Kidney epithelial cell (primary cell): ENCODE measurements around the gene TTC21B. TPM values are rescaled to one million over a fixed set of nuclear protein-coding genes. Genes with fewer than 3 reads are reported as not detected.

Source experiments
- DNase-seq: peaks from one replicate; pipeline ENCODE4 v3.0.0-alpha.2; 2010; ENCODE audit warnings: low read depth
- H3K27me3 ChIP-seq: 2 replicates; pipeline ENCODE4 v1.6.0; 2011; ENCODE audit warnings: low read length; ENCODE audit not compliant: control insufficient read depth, insufficient read depth
- H3K36me3 ChIP-seq: 2 replicates; pipeline ENCODE4 v1.5.1; 2011; ENCODE audit warnings: low read length; ENCODE audit not compliant: control insufficient read depth, insufficient read depth
- H3K4me3 ChIP-seq: 2 replicates; pipeline ENCODE4 v1.5.1; 2011; ENCODE audit warnings: low read depth, mild to moderate bottlenecking, control low read depth, low read length
- total RNA-seq: library from RNA; depleted of rRNA; stranded (reverse); fragments of >200 nt; gene quantifications from 2 replicates; pipeline ENCODE4 v1.2.3, GENCODE V29; 2015
- TF ChIP-seq, protein P1 (sequence below): IDR thresholded peaks from 2 replicates; pipeline ENCODE4 v1.5.1; 2011; ENCODE audit warnings: mild to moderate bottlenecking, moderate library complexity, low read length, control low read depth, inconsistent platforms; ENCODE audit not compliant: insufficient read depth, poor library complexity, severe bottlenecking

The TTC21B gene
- total RNA-seq, 1 donor from 2014 or later, result 10.8 TPM

DNA sequence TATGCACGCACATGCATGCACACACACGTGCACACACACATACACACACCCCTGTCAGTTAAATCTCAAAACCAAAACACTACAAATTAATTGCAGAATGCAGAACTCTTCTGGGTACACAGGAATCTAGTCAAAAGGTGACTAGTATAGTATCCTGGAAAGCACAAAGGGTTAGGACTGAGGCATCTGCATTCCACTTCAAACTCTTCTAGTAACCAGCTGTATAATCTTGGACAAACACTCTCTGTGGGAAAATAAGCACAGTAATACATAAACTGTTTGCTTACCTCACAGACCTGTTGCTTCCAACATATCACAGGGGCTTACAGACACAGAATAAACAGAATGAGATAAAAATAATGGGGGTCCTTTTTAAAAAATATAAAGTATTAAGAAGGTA lies 49.1 kb downstream of the TTC21B start:
- TF ChIP-seq, protein P1, sequence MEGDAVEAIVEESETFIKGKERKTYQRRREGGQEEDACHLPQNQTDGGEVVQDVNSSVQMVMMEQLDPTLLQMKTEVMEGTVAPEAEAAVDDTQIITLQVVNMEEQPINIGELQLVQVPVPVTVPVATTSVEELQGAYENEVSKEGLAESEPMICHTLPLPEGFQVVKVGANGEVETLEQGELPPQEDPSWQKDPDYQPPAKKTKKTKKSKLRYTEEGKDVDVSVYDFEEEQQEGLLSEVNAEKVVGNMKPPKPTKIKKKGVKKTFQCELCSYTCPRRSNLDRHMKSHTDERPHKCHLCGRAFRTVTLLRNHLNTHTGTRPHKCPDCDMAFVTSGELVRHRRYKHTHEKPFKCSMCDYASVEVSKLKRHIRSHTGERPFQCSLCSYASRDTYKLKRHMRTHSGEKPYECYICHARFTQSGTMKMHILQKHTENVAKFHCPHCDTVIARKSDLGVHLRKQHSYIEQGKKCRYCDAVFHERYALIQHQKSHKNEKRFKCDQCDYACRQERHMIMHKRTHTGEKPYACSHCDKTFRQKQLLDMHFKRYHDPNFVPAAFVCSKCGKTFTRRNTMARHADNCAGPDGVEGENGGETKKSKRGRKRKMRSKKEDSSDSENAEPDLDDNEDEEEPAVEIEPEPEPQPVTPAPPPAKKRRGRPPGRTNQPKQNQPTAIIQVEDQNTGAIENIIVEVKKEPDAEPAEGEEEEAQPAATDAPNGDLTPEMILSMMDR, result no peak
- no peaks in the 10 kb centered on the region for H3K27me3 ChIP-seq
- no peaks in the 10 kb centered on the region for H3K36me3 ChIP-seq
- H3K4me3 ChIP-seq, result no peak overlapping the region
- no peak for DNase-seq

DNA sequence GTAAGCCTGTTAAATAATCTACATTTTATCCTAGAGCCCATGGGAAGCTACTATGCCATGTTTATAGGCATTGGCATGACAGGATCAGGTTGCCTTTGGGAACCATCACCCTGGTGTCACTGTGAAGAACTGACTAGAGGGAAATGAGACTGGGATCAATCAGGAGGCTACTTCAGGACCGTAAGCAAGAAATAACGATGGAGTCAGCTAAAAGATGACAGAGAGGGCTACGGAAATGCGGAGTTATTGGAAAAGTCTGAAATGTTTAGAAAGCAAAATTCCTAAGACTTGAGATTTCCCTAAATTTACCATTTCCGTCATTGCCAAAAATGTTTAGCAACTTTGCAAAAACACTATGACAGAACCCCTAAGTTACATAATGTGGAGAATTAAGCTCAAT lies 50.2 kb downstream of the TTC21B start:
- DNase-seq, result no peak
- TF ChIP-seq, protein P1, result no peak
- no peaks in the 10 kb centered on the region for H3K36me3 ChIP-seq
- H3K27me3 ChIP-seq, result no peaks in the 10 kb centered on the region
- H3K4me3 ChIP-seq, result no peak overlapping the region

DNA sequence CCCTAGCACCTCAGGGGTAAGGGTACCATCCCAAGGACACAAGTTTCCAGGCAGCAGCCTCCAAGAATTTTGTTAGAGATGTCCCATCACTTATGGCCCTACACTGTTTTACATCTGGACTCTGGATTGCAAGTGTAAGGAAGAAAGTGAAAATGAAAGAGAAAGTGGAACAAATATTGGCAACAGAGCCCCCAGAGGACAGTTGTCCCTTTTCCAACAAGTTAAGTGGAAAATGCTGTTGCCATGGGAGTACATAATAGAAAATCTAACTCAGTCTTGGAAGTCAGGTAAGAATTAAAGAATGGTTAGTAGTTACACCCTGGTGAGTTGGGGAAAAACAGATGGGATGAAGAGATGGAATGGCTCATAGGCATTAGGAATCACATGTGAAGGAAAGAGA lies 50.6 kb downstream of the TTC21B start:
- DNase-seq, result no peak
- Histone ChIP-seq H3K36me3 (no peaks in the 10 kb centered on the region), H3K4me3 (no peak overlapping the region), H3K27me3 (no peaks in the 10 kb centered on the region)
- TF ChIP-seq, protein P1, result no peak

DNA sequence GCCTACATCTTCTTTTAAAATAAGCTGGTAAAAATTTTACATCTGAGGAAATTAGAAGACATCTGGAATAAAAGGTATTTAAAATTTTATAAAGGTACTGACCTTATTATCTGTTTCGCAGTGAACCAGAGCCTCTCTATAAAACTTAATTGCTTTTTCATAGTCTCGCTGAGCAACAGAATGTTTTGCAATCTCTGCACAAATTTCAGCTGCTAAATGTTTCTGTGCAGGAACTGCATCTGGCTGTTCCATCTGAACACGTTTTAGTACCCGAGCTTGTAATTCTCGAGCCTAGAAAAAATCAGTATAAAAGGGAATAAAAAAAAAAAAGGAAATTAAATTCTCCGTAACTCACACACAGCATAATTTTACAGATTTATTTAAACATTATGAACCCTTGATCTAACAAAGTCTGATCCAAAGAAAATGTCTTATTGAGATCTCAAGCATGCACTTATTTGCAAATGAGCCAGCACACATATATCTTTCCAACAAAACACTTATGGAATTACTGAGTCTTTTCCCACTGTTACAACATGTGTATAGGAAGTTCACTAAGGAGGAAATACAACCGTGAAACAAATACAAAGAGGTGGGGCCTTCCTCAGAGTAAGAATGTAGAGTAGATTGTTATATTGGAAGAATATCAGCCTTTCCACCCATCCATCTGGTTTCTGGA lies 51.8 kb downstream of the TTC21B start:
- H3K4me3 ChIP-seq, result no peak overlapping the region
- no peaks in the 10 kb centered on the region for H3K36me3 ChIP-seq
- TF ChIP-seq, protein P1, result no peak
- no peak for DNase-seq
- H3K27me3 ChIP-seq, result no peaks in the 10 kb centered on the region

DNA sequence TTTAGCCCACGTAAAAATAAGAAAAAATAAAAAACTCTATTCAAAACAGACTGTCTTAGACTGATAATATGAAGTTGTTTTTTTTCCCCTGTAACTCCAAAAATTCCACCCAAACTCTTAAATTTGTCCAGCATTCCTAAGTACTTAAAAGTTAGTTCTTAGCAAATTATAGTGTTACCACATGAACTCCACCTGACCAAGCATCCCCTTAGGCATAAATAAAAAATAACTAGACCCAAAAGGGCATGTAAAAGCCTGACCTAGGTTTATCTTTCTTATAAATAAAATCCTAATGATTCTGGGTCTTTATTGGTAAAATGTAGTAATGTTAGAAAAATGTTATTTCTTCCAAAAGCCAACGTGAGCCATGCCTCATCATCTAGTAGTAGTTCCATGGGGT lies 54.3 kb downstream of the TTC21B start:
- Histone ChIP-seq H3K36me3 (no peaks in the 10 kb centered on the region), H3K27me3 (no peaks in the 10 kb centered on the region), H3K4me3 (no peak overlapping the region)
- TF ChIP-seq, protein P1, result no peak
- no peak for DNase-seq

DNA sequence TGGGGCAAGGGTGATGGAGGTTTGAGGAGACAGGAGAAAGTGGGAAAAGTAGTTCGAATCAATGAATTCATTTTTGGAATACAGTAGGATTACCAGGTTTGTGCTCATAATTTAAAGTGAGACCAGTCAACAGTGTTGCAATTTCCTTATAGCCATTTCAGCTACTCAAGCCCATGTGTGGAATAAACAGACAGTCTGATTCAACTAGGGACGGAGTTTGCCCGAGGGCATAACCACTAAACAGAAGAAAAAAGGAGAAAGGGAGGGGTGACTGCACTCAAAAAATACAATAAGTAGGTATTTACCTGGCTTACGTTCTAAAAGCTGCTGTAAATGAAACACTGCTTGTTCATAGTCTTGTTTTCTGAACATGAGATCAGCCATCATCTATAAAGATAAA lies 55.2 kb downstream of the TTC21B start:
- no peaks in the 10 kb centered on the region for H3K36me3 ChIP-seq
- DNase-seq, result no peak
- no peaks in the 10 kb centered on the region for H3K27me3 ChIP-seq
- no peak overlapping the region for H3K4me3 ChIP-seq
- TF ChIP-seq, protein P1, result no peak
